Measurements from ENCODE around the gene KCNMA1. TPM values are rescaled to one million over a fixed set of nuclear protein-coding genes. Genes with fewer than 3 reads are reported as not detected.

The KCNMA1 gene
- total RNA-seq, 1 donor from 2014 or later = 0.59 TPM

DNA sequence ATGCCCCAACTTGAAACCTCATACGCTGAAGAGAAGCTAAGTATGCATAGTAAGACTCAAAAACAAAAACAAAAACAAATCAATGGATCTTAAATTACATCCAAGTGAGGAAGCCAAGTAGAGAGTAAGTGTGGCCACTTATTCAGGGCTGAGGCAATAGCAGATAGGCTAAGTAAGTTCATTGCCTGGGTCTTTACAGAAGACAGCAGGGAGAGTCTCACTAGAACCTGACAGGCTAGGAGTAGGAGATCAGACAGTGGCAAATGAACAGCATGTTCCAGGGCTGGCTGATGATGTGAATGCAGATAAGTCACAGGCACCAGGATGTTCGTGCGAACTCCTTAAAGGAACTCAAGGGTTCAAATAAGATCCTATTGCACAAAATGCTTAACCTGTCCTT lies 568.6 kb downstream of the KCNMA1 start:
- no peak for DNase-seq (ENCODE audit: low read depth, low spot score)

- DNase-seq (ENCODE audit: low read depth, low spot score) = no peak
These were observed 569.3 kb downstream of the KCNMA1 start for GRCh38 chr10:77068272-77068671.

GRCh38 chr10:77062381-77062780 lies 575.2 kb downstream of the KCNMA1 start:
- no peak for DNase-seq (ENCODE audit: low read depth, low spot score)

DNA sequence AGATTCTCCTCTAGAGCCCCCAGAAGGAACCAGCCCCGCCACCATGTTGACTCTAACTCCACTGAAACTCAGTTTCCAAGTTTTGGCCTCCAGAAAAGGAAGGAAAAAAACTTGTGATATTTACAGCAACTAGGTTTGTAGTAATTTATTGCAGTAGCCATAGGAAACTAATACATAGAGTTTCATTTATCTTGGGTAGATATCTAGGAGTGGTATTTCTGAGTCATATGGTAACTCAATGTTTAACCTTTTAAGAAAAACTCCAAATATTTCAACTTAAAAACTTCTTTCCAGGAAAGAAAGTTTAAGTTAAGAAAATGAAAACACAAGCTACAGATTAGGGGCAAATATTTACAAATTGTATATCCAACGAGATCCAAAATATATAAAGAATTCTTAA lies 576.7 kb downstream of the KCNMA1 start:
- no peak for DNase-seq (ENCODE audit: low read depth, low spot score)

- DNase-seq (ENCODE audit: low read depth, low spot score) = no peak
These were observed 581.0 kb downstream of the KCNMA1 start for GRCh38 chr10:77056650-77057049.

- DNase-seq (ENCODE audit: low read depth, low spot score) = no peak
These were observed 585.0 kb downstream of the KCNMA1 start for GRCh38 chr10:77052593-77052992.

GRCh38 chr10:77051837-77052236 lies 585.8 kb downstream of the KCNMA1 start:
- DNase-seq (ENCODE audit: low read depth, low spot score) = no peak

GRCh38 chr10:77049896-77050295 lies 587.7 kb downstream of the KCNMA1 start:
- no peak for DNase-seq (ENCODE audit: low read depth, low spot score)

- DNase-seq (ENCODE audit: low read depth, low spot score) = no peak
These were observed 588.5 kb downstream of the KCNMA1 start for GRCh38 chr10:77049146-77049545.

- DNase-seq (ENCODE audit: low read depth, low spot score) = no peak
These were observed 592.5 kb downstream of the KCNMA1 start for GRCh38 chr10:77045085-77045484.

GRCh38 chr10:77043420-77043763 lies 594.2 kb downstream of the KCNMA1 start:
- DNase-seq (ENCODE audit: low read depth, low spot score) = no peak

DNA sequence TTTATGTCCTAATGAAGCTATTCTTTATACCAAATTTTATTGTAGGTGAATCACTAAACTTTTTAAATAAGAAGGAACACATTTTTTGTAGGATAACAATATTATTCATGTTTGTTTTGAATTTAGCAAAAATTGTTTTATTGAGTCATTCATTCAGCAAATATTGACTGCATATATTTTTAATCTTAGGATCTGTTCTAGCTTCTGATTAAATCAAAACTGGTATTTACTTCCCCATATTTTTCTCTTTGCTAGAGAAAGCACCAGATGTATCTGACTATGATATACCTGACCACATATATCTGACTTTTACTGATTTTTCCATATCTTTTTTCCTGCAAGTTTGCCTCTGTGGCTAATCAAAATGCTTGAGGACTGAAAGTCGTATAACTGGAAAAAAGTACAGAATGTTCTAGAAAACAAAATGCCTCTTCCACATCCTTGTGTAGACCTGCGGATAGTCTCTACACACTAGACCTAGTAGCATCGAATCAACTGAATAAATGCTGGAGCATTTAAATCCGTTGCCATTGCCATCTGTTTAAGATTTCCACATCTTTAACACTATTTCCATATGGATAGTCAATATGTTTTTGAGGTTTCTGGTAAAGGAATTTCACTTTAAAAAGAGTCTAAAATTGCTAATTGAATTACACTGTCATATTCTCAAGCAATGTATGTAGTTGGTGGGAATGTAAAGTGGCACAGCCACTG lies 594.7 kb downstream of the KCNMA1 start:
- DNase-seq (ENCODE audit: low read depth, low spot score) = no peak

DNA sequence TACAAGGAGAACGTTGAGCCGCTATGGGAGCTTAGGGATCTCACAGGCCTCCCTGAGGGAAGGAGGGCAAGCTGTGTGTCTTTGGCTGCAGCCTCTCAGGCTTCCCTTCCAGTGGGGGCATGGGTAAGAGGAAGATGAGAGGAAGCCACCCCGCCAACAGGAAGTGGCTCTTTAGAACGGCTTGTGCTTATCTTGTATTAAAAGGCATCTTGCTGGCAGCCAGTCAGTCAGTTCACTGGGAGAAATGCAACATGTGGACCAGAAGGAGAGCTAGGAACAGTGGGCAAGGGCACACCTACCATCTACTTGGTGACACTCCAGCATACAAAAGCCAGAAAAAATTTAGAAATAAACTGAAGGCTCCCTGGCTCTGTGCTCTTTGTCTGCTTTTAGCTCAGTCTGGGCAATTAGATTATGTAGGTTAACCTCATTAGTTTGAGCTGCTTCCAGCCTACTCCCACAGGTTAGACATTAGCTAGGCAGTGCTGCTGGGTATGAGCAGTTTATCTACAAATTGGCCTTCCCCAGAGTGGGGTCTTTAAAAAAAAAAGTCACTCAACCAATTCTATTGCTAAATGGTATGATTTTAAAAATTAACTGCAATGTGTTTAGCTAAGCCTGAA lies 595.9 kb downstream of the KCNMA1 start:
- DNase-seq (ENCODE audit: low read depth, low spot score) = no peak

GRCh38 chr10:77038407-77038806 lies 599.2 kb downstream of the KCNMA1 start:
- no peak for DNase-seq (ENCODE audit: low read depth, low spot score)

GRCh38 chr10:77037735-77038403 lies 599.7 kb downstream of the KCNMA1 start:
- no peak for DNase-seq (ENCODE audit: low read depth, low spot score)

- DNase-seq (ENCODE audit: low read depth, low spot score) = no peak
These were observed 600.4 kb downstream of the KCNMA1 start for GRCh38 chr10:77036993-77037734.

- no peak for DNase-seq (ENCODE audit: low read depth, low spot score)
These were observed 601.3 kb downstream of the KCNMA1 start for GRCh38 chr10:77036276-77036675.

- DNase-seq (ENCODE audit: low read depth, low spot score) = no peak
These were observed 602.8 kb downstream of the KCNMA1 start for GRCh38 chr10:77034795-77035194.

- DNase-seq (ENCODE audit: low read depth, low spot score) = no peak
These were observed 603.4 kb downstream of the KCNMA1 start for GRCh38 chr10:77034240-77034639.

DNA sequence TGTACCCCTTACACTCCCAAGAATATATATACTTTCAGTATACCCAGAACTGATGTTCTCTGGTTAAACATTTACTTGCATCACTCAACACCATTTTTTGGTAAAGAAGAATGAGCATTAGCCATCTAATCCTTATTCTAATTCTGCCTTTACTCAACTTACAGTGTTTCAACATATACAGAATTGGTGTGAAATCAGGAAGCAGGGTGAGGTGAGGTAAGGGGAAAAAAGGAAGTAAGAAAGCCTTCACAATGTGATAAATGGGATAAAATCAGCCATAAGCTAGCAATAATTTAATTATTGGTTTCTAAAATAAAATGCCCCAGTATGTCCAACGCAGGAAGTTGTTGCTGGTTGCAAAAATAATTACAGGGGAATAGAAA lies 605.4 kb downstream of the KCNMA1 start:
- DNase-seq (ENCODE audit: low read depth, low spot score) = no peak

GRCh38 chr10:77031531-77032187 lies 605.9 kb downstream of the KCNMA1 start:
- no peak for DNase-seq (ENCODE audit: low read depth, low spot score)

DNA sequence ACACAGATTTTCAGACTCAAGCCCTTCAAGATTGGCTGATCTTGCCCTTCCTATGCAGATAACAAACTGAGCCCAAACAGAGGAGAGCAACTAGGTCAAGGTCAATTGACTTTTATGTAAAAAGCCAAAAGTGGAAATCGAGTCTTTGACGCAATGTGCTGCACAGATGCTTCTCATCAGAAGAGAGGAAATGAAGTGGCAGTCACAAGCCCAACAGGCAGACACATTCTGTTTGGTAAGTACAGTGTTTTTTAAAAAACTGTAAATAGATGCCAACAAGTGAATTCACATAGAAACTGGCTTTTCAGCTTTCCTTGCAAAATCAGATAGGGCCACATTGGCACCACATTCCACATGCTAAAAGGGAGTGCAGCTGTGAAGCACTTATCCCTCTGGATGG lies 606.6 kb downstream of the KCNMA1 start:
- no peak for DNase-seq (ENCODE audit: low read depth, low spot score)
